CD4-positive, alpha-beta T cell treated with Interleukin-15 for 1 hour (primary cell): ENCODE data around the gene PACSIN1.
"Not testable (repeated sequence)": the region's sequence is repeated elsewhere in the genome, so short reads cannot be mapped to it uniquely, and the experiment has no call there.

Experiments
- DNase-seq: peaks from one replicate; pipeline ENCODE4 v3.0.0-alpha.2; 2020

The PACSIN1 gene

GRCh38 chr6:34485321-34486060, 19.6 kb downstream of the PACSIN1 start:
- DNase-seq = no peak

- no peak for DNase-seq
These were observed 20.3 kb downstream of the PACSIN1 start for GRCh38 chr6:34486106-34486740.

- not testable (repeated sequence) for DNase-seq
These were observed 21.0 kb downstream of the PACSIN1 start for GRCh38 chr6:34486886-34487285.

- no peak for DNase-seq
These were observed 21.7 kb downstream of the PACSIN1 start for GRCh38 chr6:34487536-34487935.

- DNase-seq = no peak
These were observed 23.4 kb downstream of the PACSIN1 start for GRCh38 chr6:34489207-34489805.

GRCh38 chr6:34490390-34491090, 24.7 kb downstream of the PACSIN1 start:
- no peak for DNase-seq

- no peak for DNase-seq
These were observed 25.2 kb downstream of the PACSIN1 start for GRCh38 chr6:34491091-34491430.

- DNase-seq = no peak
These were observed 27.5 kb downstream of the PACSIN1 start for GRCh38 chr6:34493344-34493743.

GRCh38 chr6:34494973-34495372, 29.1 kb downstream of the PACSIN1 start:
- no peak for DNase-seq

GRCh38 chr6:34496103-34496685, 30.3 kb downstream of the PACSIN1 start:
- DNase-seq = no peak

GRCh38 chr6:34497411-34497810, 31.5 kb downstream of the PACSIN1 start:
- DNase-seq = no peak

- no peak for DNase-seq
These were observed 40.8 kb downstream of the PACSIN1 start for GRCh38 chr6:34506718-34507117.

- DNase-seq = no peak
These were observed 42.5 kb downstream of the PACSIN1 start for GRCh38 chr6:34508425-34508824.

- no peak for DNase-seq
These were observed 43.9 kb downstream of the PACSIN1 start for GRCh38 chr6:34509782-34510181.

GRCh38 chr6:34510299-34510698, 44.4 kb downstream of the PACSIN1 start:
- no peak for DNase-seq

GRCh38 chr6:34511214-34511914, 45.5 kb downstream of the PACSIN1 start:
- DNase-seq = no peak

GRCh38 chr6:34511915-34512737, 46.2 kb downstream of the PACSIN1 start:
- DNase-seq = no peak

- DNase-seq = no peak
These were observed 46.9 kb downstream of the PACSIN1 start for GRCh38 chr6:34512738-34513115.

GRCh38 chr6:34513646-34514045, 47.8 kb downstream of the PACSIN1 start:
- DNase-seq = no peak

GRCh38 chr6:34514112-34514511, 48.2 kb downstream of the PACSIN1 start:
- DNase-seq = no peak

- DNase-seq = no peak
These were observed 49.0 kb downstream of the PACSIN1 start for GRCh38 chr6:34514593-34515472.
